ENCODE data around the gene CAMK1G. TPM values are rescaled to one million over a fixed set of nuclear protein-coding genes. Genes with fewer than 3 reads are reported as not detected.
A peak's percentile ranks its signal among the peaks of the same experiment; 100 is the strongest.

Gene CAMK1G
- total and polyA plus RNA-seq, 2 donors (not counting 1 experiment from before 2014, with no cell fraction given), result not detected

DNA sequence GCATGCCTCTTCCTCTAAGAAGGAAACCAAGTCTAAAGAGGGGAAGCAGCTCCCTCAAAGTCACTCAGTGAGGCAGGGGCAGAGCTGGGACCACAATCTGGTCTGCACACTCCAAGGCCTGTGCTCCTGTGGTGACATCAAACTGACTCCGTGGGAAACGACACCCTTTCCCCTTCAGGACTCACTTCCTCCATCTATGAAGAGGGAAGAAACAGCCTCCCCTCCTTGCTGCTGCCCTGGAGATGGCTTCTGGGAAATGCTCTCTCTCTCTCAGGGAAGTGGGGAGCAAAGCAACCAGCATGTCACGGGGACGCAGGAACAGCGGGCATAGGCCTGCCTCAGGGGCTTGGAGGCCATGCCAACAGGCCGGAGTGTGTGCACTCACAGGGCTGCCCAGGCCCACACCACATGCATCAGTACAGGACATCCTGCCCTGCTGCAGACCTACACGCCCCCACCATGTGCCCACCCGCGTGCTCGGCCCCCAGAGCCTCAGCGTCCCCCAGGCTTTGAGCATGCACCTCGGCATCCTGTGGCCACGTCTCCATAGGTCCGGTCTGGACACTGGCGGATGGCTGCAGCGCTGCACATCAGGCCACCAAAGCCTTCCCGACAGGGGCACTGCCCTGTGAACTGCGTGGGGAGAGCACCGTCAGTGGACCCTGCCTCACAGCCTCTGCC, 43.0 kb downstream of the CAMK1G start:
- Histone ChIP-seq H3K4me3 (ENCODE audit: control extremely low read depth in 1 of 5, extremely low read depth in 1 of 5, insufficient read depth in 1 of 5, low read depth in 2 of 5, low read length in 4 of 5) (no peak overlapping the region), H3K4me1 (ENCODE audit: control insufficient read depth in 2 of 2, insufficient read depth in 2 of 2, low read length in 2 of 2) (no peaks in the 10 kb centered on the region), H3K36me3 (replicated peaks in 1 of 2; ENCODE audit: control extremely low read depth in 1 of 2, control insufficient read depth in 1 of 2, extremely low read depth in 1 of 2, insufficient read depth in 2 of 2, low read length in 1 of 2) (no peaks in the 10 kb centered on the region), H3K27ac (ENCODE audit: low read length in 2 of 2) (no peak overlapping the region), H2AFZ (ENCODE audit: insufficient read depth, low read depth, low read length, poor library complexity, severe bottlenecking) (no peak overlapping the region), H3K27me3 (replicated peaks in 1 of 4; ENCODE audit: control extremely low read depth in 1 of 4, control insufficient read depth in 3 of 4, insufficient read depth in 4 of 4, low read length in 3 of 4) (peaks cover 0 to 9% (median 4%) of the 10 kb centered on the region in 4 experiments), H3K9ac (ENCODE audit: low read length) (no peak overlapping the region), H3K4me2 (replicated peaks; ENCODE audit: low read depth, low read length, poor library complexity, severe bottlenecking) (no peak overlapping the region), H3K79me2 (ENCODE audit: control insufficient read depth, insufficient read depth, low read length) (no peaks in the 10 kb centered on the region), H3K9me3 (ENCODE audit: control extremely low read depth in 1 of 3, control insufficient read depth in 2 of 3, insufficient read depth in 1 of 3, low read length in 2 of 3) (no peaks in the 10 kb centered on the region), H4K20me1 (ENCODE audit: control insufficient read depth, insufficient read depth, low read length, poor library complexity, severe bottlenecking) (no peaks in the 10 kb centered on the region)
- H3K4me1 Mint-ChIP-seq, result peaks cover 3% of the 10 kb centered on the region
- WGBS (ENCODE audit: insufficient coverage), result 92% methylated on average over 18 of the region's 19 CpGs
- no peaks in the 10 kb centered on the region for H3K9me3 Mint-ChIP-seq (ENCODE audit: insufficient read depth)
- no peak overlapping the region for H3K27ac Mint-ChIP-seq
- CTCF ChIA-PET, result interaction anchor here (1.1 to 1.3 kb wide), 2 partner anchors 24 to 57 kb away, joined by 3 to 7 read pairs; no protein-coding TSS in a partner anchor
- no peak for ATAC-seq (ENCODE audit: low read depth)
- H3K27me3 Mint-ChIP-seq, result peaks cover 12% of the 10 kb centered on the region
- POLR2A ChIA-PET, result no interaction called here
- H3K4me3 Mint-ChIP-seq, result no peak overlapping the region
- intact Hi-C loops (cut with micrococcal nuclease), result loop anchor here (1.0 kb wide), 3 partner anchors 49 to 67 kb away; no protein-coding TSS in a partner anchor
- TF ChIP-seq EZH2 (IDR thresholded peaks at IDR 0.05; ENCODE audit: borderline replicate concordance, insufficient read depth, low read depth, low read length, poor library complexity, severe bottlenecking), result no peak
- TF ChIP-seq, protein P1, sequence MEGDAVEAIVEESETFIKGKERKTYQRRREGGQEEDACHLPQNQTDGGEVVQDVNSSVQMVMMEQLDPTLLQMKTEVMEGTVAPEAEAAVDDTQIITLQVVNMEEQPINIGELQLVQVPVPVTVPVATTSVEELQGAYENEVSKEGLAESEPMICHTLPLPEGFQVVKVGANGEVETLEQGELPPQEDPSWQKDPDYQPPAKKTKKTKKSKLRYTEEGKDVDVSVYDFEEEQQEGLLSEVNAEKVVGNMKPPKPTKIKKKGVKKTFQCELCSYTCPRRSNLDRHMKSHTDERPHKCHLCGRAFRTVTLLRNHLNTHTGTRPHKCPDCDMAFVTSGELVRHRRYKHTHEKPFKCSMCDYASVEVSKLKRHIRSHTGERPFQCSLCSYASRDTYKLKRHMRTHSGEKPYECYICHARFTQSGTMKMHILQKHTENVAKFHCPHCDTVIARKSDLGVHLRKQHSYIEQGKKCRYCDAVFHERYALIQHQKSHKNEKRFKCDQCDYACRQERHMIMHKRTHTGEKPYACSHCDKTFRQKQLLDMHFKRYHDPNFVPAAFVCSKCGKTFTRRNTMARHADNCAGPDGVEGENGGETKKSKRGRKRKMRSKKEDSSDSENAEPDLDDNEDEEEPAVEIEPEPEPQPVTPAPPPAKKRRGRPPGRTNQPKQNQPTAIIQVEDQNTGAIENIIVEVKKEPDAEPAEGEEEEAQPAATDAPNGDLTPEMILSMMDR (IDR thresholded peaks at IDR 0.05), result no peak
- DNase-seq, result no peak

DNA sequence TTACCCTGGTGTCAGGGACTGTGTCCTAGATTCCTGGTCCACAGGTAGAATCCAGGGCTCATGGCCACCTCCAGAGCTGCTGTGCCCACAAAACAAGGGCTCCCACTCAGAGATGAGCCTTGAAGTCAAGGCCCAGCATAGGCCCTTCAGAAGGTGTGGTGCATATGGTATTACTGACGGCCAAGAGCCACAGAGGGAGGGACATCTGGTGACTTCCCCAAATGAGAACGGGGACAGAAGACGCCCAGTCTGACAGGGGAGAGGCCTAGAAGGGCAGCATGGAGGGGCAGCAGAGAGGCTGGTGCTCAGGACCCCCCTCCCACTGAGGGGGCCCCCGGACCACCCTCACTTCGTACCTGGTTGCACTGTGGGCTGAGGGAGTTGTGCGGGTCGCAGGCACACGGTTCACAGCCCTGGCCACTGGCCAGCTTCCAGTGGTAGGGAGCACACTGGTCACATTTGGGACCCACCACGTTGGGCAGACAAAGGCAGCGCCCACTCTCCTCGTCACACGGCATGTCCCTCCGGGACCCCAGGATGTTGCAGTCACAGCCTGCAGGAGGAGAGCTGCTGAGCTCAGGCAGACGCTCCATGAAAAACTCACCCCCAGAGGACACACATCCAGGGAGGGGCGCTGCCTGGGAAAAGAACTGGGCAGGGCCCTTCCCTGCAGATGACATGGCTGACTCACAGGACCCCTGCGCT, 43.7 kb downstream of the CAMK1G start:
- Histone ChIP-seq H3K27ac (ENCODE audit: low read length in 2 of 2) (no peak overlapping the region), H4K20me1 (ENCODE audit: control insufficient read depth, insufficient read depth, low read length, poor library complexity, severe bottlenecking) (no peaks in the 10 kb centered on the region), H3K36me3 (replicated peaks in 1 of 2; ENCODE audit: control extremely low read depth in 1 of 2, control insufficient read depth in 1 of 2, extremely low read depth in 1 of 2, insufficient read depth in 2 of 2, low read length in 1 of 2) (no peaks in the 10 kb centered on the region), H3K4me2 (replicated peaks; ENCODE audit: low read depth, low read length, poor library complexity, severe bottlenecking) (no peak overlapping the region), H3K9ac (ENCODE audit: low read length) (no peak overlapping the region), H3K9me3 (ENCODE audit: control extremely low read depth in 1 of 3, control insufficient read depth in 2 of 3, insufficient read depth in 1 of 3, low read length in 2 of 3) (no peaks in the 10 kb centered on the region), H3K4me1 (ENCODE audit: control insufficient read depth in 2 of 2, insufficient read depth in 2 of 2, low read length in 2 of 2) (no peaks in the 10 kb centered on the region), H3K27me3 (replicated peaks in 1 of 4; ENCODE audit: control extremely low read depth in 1 of 4, control insufficient read depth in 3 of 4, insufficient read depth in 4 of 4, low read length in 3 of 4) (peaks cover 0 to 7% (median 2%) of the 10 kb centered on the region in 4 experiments), H2AFZ (ENCODE audit: insufficient read depth, low read depth, low read length, poor library complexity, severe bottlenecking) (no peak overlapping the region), H3K4me3 (ENCODE audit: control extremely low read depth in 1 of 5, extremely low read depth in 1 of 5, insufficient read depth in 1 of 5, low read depth in 2 of 5, low read length in 4 of 5) (no peak overlapping the region), H3K79me2 (ENCODE audit: control insufficient read depth, insufficient read depth, low read length) (no peaks in the 10 kb centered on the region)
- DNase-seq (no peak), ATAC-seq (ENCODE audit: low read depth) (no peak)
- no peak for TF ChIP-seq EZH2 (IDR thresholded peaks at IDR 0.05; ENCODE audit: borderline replicate concordance, insufficient read depth, low read depth, low read length, poor library complexity, severe bottlenecking)
- TF ChIP-seq, protein P1 (IDR thresholded peaks at IDR 0.05), result no peak
- Mint-ChIP-seq H3K4me3 (no peak overlapping the region), H3K27me3 (peaks cover 9% of the 10 kb centered on the region), H3K27ac (peak overlapping the region; percentile 2), H3K4me1 (peaks cover 3% of the 10 kb centered on the region), H3K9me3 (ENCODE audit: insufficient read depth) (no peaks in the 10 kb centered on the region)
- intact Hi-C loops (cut with micrococcal nuclease), result loop anchor here (1.0 kb wide), 3 partner anchors 50 to 66 kb away; no protein-coding TSS in a partner anchor
- 57% methylated on average over 12 of the region's 16 CpGs for WGBS (ENCODE audit: insufficient coverage)
- ChIA-PET CTCF (interaction anchor here (0.6 to 1.2 kb wide), 5 partner anchors 13 to 61 kb away, joined by 3 to 7 read pairs (median 4); no protein-coding TSS in a partner anchor), POLR2A (no interaction called here)
